Vagina (tissue), 2 donors: Measurements from ENCODE around the gene MYO1D. TPM values are rescaled to one million over a fixed set of nuclear protein-coding genes. Genes with fewer than 3 reads are reported as not detected.

Experiments
- DNase-seq, 2 donors: peaks; one replicate each; pipeline ENCODE4 v3.0.0-alpha.2; 2017; ENCODE audit errors: extremely low spot score in 2 of 2
- H3K27ac ChIP-seq: fragments of 200-600 bp; sonication (generic); one replicate; pipeline ENCODE4 v1.5.1; 2019
- H3K27me3 ChIP-seq: fragments of 200-600 bp; sonication (generic); one replicate; pipeline ENCODE4 v1.5.1; 2019
- H3K36me3 ChIP-seq, 2 donors: fragments of 200-600 bp; sonication (generic); one replicate each; pipeline ENCODE4 v1.5.1; 2017 to 2019
- H3K4me1 ChIP-seq: fragments of 200-600 bp; sonication (generic); one replicate; pipeline ENCODE4 v1.5.1; 2019
- H3K4me3 ChIP-seq, 2 donors: fragments of 200-600 bp; sonication (generic); 1 replicate in 1 of 2; 2 replicates in 1 of 2; pipeline ENCODE4 v1.5.1; 2016 to 2019
- H3K9me3 ChIP-seq: fragments of 200-600 bp; sonication (generic); one replicate; pipeline ENCODE4 v1.5.1; 2019
- POLR2A ChIP-seq, 2 donors: fragments of 450-650 bp; IDR thresholded peaks; one replicate each; pipeline ENCODE4 v1.6.1; 2017; ENCODE audit warnings: antibody characterized with exemption in 2 of 2, mild to moderate bottlenecking in 2 of 2, moderate library complexity in 2 of 2
- POLR2AphosphoS5 ChIP-seq, 2 donors: sonication (generic); formaldehyde crosslinking; IDR thresholded peaks; one replicate each; pipeline ENCODE4 v1.9.0; 2017; ENCODE audit warnings: antibody characterized with exemption in 2 of 2, mild to moderate bottlenecking in 2 of 2, low read depth in 1 of 2; ENCODE audit not compliant: insufficient read depth in 1 of 2
- intact Hi-C: fragments of 100-400 bp; cut with DNase I; formaldehyde crosslinking; loops from one replicate; pipeline ENCODE4 v1.15.1; 2023
- total RNA-seq: library from RNA; depleted of rRNA; stranded (reverse); fragments of >200 nt; gene quantifications from one replicate; pipeline ENCODE4 v1.2.3, GENCODE V29; 2016
- TF ChIP-seq, protein P1 (sequence below), 3 experiments: fragments of 450-650 bp in 2 of 3; fragments of 200-600 bp in 1 of 3; sonication (generic) in 1 of 3; IDR thresholded peaks; one replicate each; pipeline ENCODE4 v1.5.1; 2017 to 2019; ENCODE audit warnings: antibody characterized with exemption in 3 of 3, mild to moderate bottlenecking in 2 of 3, moderate library complexity in 2 of 3

Gene MYO1D
- total RNA-seq, 1 donor from 2014 or later, result 44.7 TPM

- H3K27ac ChIP-seq, result no peak overlapping the region
These were observed 431.0 kb downstream of the MYO1D start for GRCh38 chr17:32445971-32446370.

DNA sequence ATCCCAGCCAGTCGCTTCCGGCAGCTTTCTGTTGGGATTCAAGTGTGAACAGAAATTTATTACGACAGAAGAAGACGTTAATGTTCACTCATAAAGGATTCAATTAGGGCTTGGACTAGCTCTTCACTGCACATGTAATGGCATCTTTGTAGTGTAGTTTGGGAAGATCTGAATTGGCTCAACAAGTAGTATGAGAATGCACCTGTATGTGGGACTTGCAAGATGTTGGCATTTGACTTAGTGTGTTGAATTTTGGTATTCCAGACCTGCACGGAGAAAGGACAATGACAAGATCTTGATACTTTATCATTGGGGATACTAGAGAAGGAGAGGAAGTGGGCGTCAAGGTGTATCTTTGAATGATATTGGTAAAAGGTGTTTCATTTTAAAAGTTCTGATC lies 431.4 kb downstream of the MYO1D start:
- TF ChIP-seq, protein P1, sequence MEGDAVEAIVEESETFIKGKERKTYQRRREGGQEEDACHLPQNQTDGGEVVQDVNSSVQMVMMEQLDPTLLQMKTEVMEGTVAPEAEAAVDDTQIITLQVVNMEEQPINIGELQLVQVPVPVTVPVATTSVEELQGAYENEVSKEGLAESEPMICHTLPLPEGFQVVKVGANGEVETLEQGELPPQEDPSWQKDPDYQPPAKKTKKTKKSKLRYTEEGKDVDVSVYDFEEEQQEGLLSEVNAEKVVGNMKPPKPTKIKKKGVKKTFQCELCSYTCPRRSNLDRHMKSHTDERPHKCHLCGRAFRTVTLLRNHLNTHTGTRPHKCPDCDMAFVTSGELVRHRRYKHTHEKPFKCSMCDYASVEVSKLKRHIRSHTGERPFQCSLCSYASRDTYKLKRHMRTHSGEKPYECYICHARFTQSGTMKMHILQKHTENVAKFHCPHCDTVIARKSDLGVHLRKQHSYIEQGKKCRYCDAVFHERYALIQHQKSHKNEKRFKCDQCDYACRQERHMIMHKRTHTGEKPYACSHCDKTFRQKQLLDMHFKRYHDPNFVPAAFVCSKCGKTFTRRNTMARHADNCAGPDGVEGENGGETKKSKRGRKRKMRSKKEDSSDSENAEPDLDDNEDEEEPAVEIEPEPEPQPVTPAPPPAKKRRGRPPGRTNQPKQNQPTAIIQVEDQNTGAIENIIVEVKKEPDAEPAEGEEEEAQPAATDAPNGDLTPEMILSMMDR (IDR thresholded peaks at IDR 0.05), result no peak
- no peak for TF ChIP-seq POLR2A (IDR thresholded peaks at IDR 0.05)
- TF ChIP-seq POLR2AphosphoS5 (IDR thresholded peaks at IDR 0.05; ENCODE audit: insufficient read depth in 1 of 2, low read depth in 1 of 2), result no peak
- Histone ChIP-seq H3K4me1 (peaks cover 28% of the 10 kb centered on the region), H3K4me3 (peak overlapping the region; percentile 72 to 99), H3K27me3 (no peaks in the 10 kb centered on the region), H3K9me3 (no peaks in the 10 kb centered on the region), H3K36me3 (peaks cover 0 to 24% of the 10 kb centered on the region in 2 donors), H3K27ac (peak overlapping the region; percentile 81)
- intact Hi-C loops, result no loop called here
- DNase-seq, result no peak

More at GRCh38 chr17:32445971-32446370, 431.0 kb downstream of the MYO1D start:
- Histone ChIP-seq H3K9me3 (no peaks in the 10 kb centered on the region), H3K4me1 (peaks cover 28% of the 10 kb centered on the region), H3K27me3 (no peaks in the 10 kb centered on the region), H3K36me3 (peaks cover 0 to 24% of the 10 kb centered on the region in 2 donors), H3K4me3 (peak overlapping the region in 1 of 2 donors; percentile 99)
- TF ChIP-seq POLR2A (IDR thresholded peaks at IDR 0.05) (no peak), POLR2AphosphoS5 (IDR thresholded peaks at IDR 0.05; ENCODE audit: insufficient read depth in 1 of 2, low read depth in 1 of 2) (no peak)
- TF ChIP-seq, protein P1 (IDR thresholded peaks at IDR 0.05), result no peak
- DNase-seq, result no peak
- intact Hi-C loops, result no loop called here

DNA sequence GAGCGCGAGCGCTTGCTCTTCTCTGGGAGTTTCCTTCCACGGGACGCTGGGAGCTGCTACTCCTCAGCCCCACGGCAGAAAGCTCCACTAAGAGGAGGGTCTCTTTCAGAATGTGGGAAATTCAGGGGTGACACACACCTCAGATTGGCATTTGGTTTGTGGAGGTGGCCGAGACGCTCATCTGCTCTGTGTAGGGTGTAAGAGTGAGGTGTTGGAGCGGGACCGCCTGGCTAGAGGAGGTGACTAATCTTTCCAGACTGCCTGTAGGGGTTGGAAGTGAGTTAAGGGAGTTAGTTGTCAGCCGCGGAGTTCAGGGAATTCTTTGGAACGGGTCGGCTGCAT lies 431.9 kb downstream of the MYO1D start:
- Histone ChIP-seq H3K4me1 (peaks cover 28% of the 10 kb centered on the region), H3K4me3 (peak overlapping the region; percentile 72 to 99), H3K9me3 (no peaks in the 10 kb centered on the region), H3K27ac (peak overlapping the region; percentile 81), H3K27me3 (no peaks in the 10 kb centered on the region), H3K36me3 (peaks cover 0 to 19% of the 10 kb centered on the region in 2 donors)
- TF ChIP-seq POLR2AphosphoS5 (IDR thresholded peaks at IDR 0.05; ENCODE audit: insufficient read depth in 1 of 2, low read depth in 1 of 2) (no peak), POLR2A (IDR thresholded peaks at IDR 0.05) (no peak)
- TF ChIP-seq, protein P1 (IDR thresholded peaks at IDR 0.05), result no peak
- intact Hi-C loops, result no loop called here
- no peak for DNase-seq

DNA sequence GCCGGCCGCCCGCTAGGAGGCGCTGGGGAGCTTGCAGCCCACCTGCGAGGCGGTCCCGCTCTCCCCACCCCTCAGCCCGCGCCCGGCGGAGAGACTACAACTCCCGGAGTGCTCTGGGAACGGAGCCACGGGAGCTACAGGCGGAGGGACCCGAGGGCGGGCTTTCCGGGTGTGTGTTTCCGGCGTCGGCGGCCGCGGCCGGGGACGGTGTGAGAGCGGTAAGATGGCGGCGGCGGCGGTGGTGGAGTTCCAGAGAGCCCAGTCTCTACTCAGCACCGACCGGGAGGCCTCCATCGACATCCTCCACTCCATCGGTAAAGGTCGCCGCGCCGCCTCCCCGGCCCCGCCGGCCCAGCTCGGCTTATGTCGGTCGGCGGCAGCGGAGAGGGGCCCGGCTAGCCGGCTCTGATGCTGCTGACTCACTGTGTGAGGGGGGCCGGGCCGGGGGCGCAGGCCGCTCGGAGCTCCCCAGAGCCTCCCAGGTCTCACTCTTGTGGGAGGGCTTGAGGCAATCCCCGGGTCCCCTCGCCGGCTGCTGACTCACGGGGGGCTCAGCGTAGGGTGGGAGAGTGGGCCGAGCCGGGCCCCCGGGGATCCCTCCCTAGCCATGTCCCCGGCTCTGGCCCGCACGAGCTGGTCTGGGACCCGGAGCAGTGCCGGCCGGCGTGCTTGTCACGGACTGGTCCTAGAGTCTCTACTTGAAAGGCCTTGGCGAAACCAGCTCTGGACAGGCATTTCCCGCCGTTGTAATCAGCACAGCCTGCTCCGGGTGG lies 432.4 kb downstream of the MYO1D start, which contains the start of gene PSMD11:
TSS of gene PSMD11 (plus strand) at position 210 of the 773 bp plus-strand sequence. CDS start at position 224, 14 bp downstream.
- TF ChIP-seq POLR2AphosphoS5 (IDR thresholded peaks at IDR 0.05; ENCODE audit: insufficient read depth in 1 of 2, low read depth in 1 of 2) (peak; percentile 79 to 88), POLR2A (IDR thresholded peaks at IDR 0.05) (peak in 1 of 2 donors; percentile 28)
- TF ChIP-seq, protein P1 (IDR thresholded peaks at IDR 0.05), result peak in 2 of 3 experiments; percentile 79 to 82
- H3K36me3 ChIP-seq, result peaks cover 0 to 14% of the 10 kb centered on the region in 2 donors
- H3K27ac ChIP-seq, result peak within 1 kb of the TSS; percentile 81
- intact Hi-C loops, result no loop called here
- peak in 1 of 2 donors; percentile 91 for DNase-seq
- H3K27me3 ChIP-seq, result no peaks in the 10 kb centered on the region
- H3K4me1 ChIP-seq, result peaks cover 28% of the 10 kb centered on the region
- no peaks in the 10 kb centered on the region for H3K9me3 ChIP-seq
- peak within 1 kb of the TSS; percentile 72 to 99 for H3K4me3 ChIP-seq

DNA sequence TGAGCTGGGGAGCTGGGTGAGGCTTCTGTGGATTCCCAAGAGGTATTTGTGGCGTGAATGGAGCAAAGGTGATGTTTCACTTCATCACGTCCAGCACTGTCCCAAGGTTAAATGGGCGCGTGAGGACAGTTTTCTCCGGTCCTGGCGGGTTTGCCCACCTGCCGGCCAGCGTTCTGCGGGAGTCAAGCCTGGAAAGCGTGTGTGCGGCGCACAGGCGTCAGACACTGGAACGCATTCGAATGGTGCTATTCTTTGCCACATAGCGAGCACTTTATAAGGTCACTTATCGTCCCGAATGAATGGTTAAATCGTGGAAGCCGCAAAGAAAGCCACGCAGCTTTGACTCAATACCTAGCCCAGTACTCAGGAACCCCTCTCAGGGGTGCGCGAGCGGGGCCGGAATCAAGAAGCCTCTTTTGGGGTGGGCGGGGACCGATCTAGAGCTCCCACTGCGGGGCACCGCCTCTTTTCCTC lies 433.1 kb downstream of the MYO1D start:
- intact Hi-C loops, result no loop called here

More for the DNA sequence above, 433.1 kb downstream of the MYO1D start:
- Histone ChIP-seq H3K36me3 (peaks cover 0 to 7% of the 10 kb centered on the region in 2 donors), H3K27me3 (no peaks in the 10 kb centered on the region), H3K9me3 (no peaks in the 10 kb centered on the region), H3K4me3 (peak overlapping the region; percentile 72 to 99), H3K4me1 (peaks cover 28% of the 10 kb centered on the region), H3K27ac (peak overlapping the region; percentile 81)
- no peak for DNase-seq
- TF ChIP-seq, protein P1 (IDR thresholded peaks at IDR 0.05), result peak in 1 of 3 experiments; percentile 91
- no peak for TF ChIP-seq POLR2A (IDR thresholded peaks at IDR 0.05)
